Osteoblast (primary cell): ENCODE results near the gene NUP93. TPM values are rescaled to one million over a fixed set of nuclear protein-coding genes. Genes with fewer than 3 reads are reported as not detected.

Source experiments
- DNase-seq: peaks from one replicate; pipeline ENCODE4 v3.0.0; 2011; ENCODE audit warnings: low spot score, mixed read lengths; ENCODE audit not compliant: insufficient read length; ENCODE audit errors: missing footprints
- H2AFZ ChIP-seq: 2 replicates; pipeline ENCODE4 v1.6.0; 2011; ENCODE audit warnings: mild to moderate bottlenecking, low read length
- H3K27ac ChIP-seq: 2 replicates; pipeline ENCODE4 v1.5.1; 2011; ENCODE audit warnings: mild to moderate bottlenecking, low read depth, low read length, moderate library complexity
- H3K27me3 ChIP-seq: 2 replicates; pipeline ENCODE4 v1.6.0; 2012; ENCODE audit warnings: mild to moderate bottlenecking, control low read depth, inconsistent platforms, low read length, moderate library complexity; ENCODE audit not compliant: insufficient read depth
- H3K36me3 ChIP-seq: 2 replicates; pipeline ENCODE4 v1.5.1; 2011; ENCODE audit warnings: mild to moderate bottlenecking, low read length, control low read depth, moderate library complexity; ENCODE audit not compliant: insufficient read depth
- H3K4me1 ChIP-seq: 2 replicates; pipeline ENCODE4 v1.5.1; 2011; ENCODE audit warnings: mild to moderate bottlenecking, low read length, control low read depth, moderate library complexity; ENCODE audit not compliant: insufficient read depth
- H3K4me2 ChIP-seq: 2 replicates; pipeline ENCODE4 v1.6.0; 2011; ENCODE audit warnings: mild to moderate bottlenecking, low read length; ENCODE audit not compliant: insufficient read depth
- H3K4me3 ChIP-seq: fragments of 200-600 bp; sonication (generic); 3 replicates; pipeline ENCODE4 v1.5.1; 2012; ENCODE audit warnings: mild to moderate bottlenecking, low read length, inconsistent platforms; ENCODE audit not compliant: insufficient read depth
- H3K79me2 ChIP-seq: 2 replicates; pipeline ENCODE4 v1.6.0; 2012; ENCODE audit warnings: mild to moderate bottlenecking, low read length, control low read depth, inconsistent platforms; ENCODE audit not compliant: insufficient read depth
- H3K9me3 ChIP-seq: 2 replicates; pipeline ENCODE4 v1.5.1; 2011; ENCODE audit warnings: low read depth, low read length, control low read depth
- H4K20me1 ChIP-seq: 2 replicates; pipeline ENCODE4 v1.6.0; 2012; ENCODE audit warnings: mild to moderate bottlenecking, low read length, control low read depth; ENCODE audit not compliant: insufficient read depth
- CTCF ChIP-seq: IDR thresholded peaks from 2 replicates; pipeline ENCODE4 v1.5.1; 2011; ENCODE audit warnings: mild to moderate bottlenecking, low read depth, low read length, moderate library complexity; ENCODE audit errors: extremely low read depth
- total RNA-seq: library from RNA; depleted of rRNA; stranded (reverse); fragments of >200 nt; gene quantifications from 2 replicates; pipeline ENCODE4 v1.2.3, GENCODE V29; 2012

The NUP93 gene
- total RNA-seq, 1 donor = 40.5 TPM

GRCh38 chr16:56836410-56837230, 106.7 kb downstream of the NUP93 start:
- Histone ChIP-seq H3K4me3 (no peak overlapping the region), H3K4me1 (peaks cover 3% of the 10 kb centered on the region), H3K36me3 (peaks cover 47% of the 10 kb centered on the region), H2AFZ (no peak overlapping the region), H3K4me2 (no peak overlapping the region), H3K79me2 (no peaks in the 10 kb centered on the region), H3K9me3 (no peaks in the 10 kb centered on the region), H3K27me3 (no peaks in the 10 kb centered on the region), H3K27ac (no peak overlapping the region), H4K20me1 (no peaks in the 10 kb centered on the region)
- no peak for DNase-seq
- TF ChIP-seq CTCF = no peak

GRCh38 chr16:56838622-56839337, 108.9 kb downstream of the NUP93 start:
- H3K36me3 ChIP-seq = peaks cover 58% of the 10 kb centered on the region
- H3K79me2 ChIP-seq = no peaks in the 10 kb centered on the region
- no peak for DNase-seq
- no peak for TF ChIP-seq CTCF
- no peak overlapping the region for H2AFZ ChIP-seq
- H3K4me3 ChIP-seq = no peak overlapping the region
- H4K20me1 ChIP-seq = no peaks in the 10 kb centered on the region
- no peaks in the 10 kb centered on the region for H3K9me3 ChIP-seq
- H3K27me3 ChIP-seq = no peaks in the 10 kb centered on the region
- H3K4me1 ChIP-seq = peaks cover 3% of the 10 kb centered on the region
- no peak overlapping the region for H3K27ac ChIP-seq
- H3K4me2 ChIP-seq = no peak overlapping the region

GRCh38 chr16:56841233-56841632, 111.3 kb downstream of the NUP93 start:
- Histone ChIP-seq H4K20me1 (no peaks in the 10 kb centered on the region), H3K79me2 (no peaks in the 10 kb centered on the region), H3K4me1 (peaks cover 3% of the 10 kb centered on the region), H2AFZ (no peak overlapping the region), H3K36me3 (peaks cover 45% of the 10 kb centered on the region), H3K27me3 (no peaks in the 10 kb centered on the region), H3K4me3 (no peak overlapping the region), H3K27ac (no peak overlapping the region), H3K4me2 (no peak overlapping the region), H3K9me3 (no peaks in the 10 kb centered on the region)
- no peak for TF ChIP-seq CTCF
- DNase-seq = no peak

- H3K4me2 ChIP-seq = no peak overlapping the region
- no peak overlapping the region for H3K27ac ChIP-seq
- peaks cover 45% of the 10 kb centered on the region for H3K36me3 ChIP-seq
- H4K20me1 ChIP-seq = no peaks in the 10 kb centered on the region
- H3K79me2 ChIP-seq = no peaks in the 10 kb centered on the region
- no peaks in the 10 kb centered on the region for H3K9me3 ChIP-seq
- H3K4me3 ChIP-seq = no peak overlapping the region
- no peak for TF ChIP-seq CTCF
- DNase-seq = no peak
- H3K27me3 ChIP-seq = no peaks in the 10 kb centered on the region
- no peak overlapping the region for H2AFZ ChIP-seq
- peaks cover 3% of the 10 kb centered on the region for H3K4me1 ChIP-seq
Observed at GRCh38 chr16:56841659-56842058, 111.7 kb downstream of the NUP93 start.
